Fibroblast of villous mesenchyme (primary cell): Measurements from ENCODE around the gene CCT8. TPM values are rescaled to one million over a fixed set of nuclear protein-coding genes. Genes with fewer than 3 reads are reported as not detected.

Experiments used
- DNase-seq: peaks from one replicate; pipeline ENCODE4 v3.0.0-alpha.2; 2010; ENCODE audit warnings: low read depth
- H3K4me3 ChIP-seq: 2 replicates; pipeline ENCODE4 v1.5.1; 2011; ENCODE audit warnings: low read depth, mild to moderate bottlenecking, low read length
- CTCF ChIP-seq: IDR thresholded peaks from 2 replicates; pipeline ENCODE4 v1.5.1; 2012; ENCODE audit warnings: low read depth, mild to moderate bottlenecking, low read length; ENCODE audit not compliant: insufficient read depth
- total RNA-seq: library from RNA; depleted of rRNA; stranded (reverse); fragments of >200 nt; gene quantifications from 2 replicates; pipeline ENCODE4 v1.2.3, GENCODE V29; 2012

CCT8 gene
- total RNA-seq, 1 donor: 275 TPM

GRCh38 chr21:29056538-29057050 lies 16.9 kb downstream of the CCT8 start:
- DNase-seq: peak; percentile 87
- TF ChIP-seq CTCF: no peak
- H3K4me3 ChIP-seq: no peak overlapping the region

GRCh38 chr21:29056005-29056404 lies 17.4 kb downstream of the CCT8 start:
- TF ChIP-seq CTCF: no peak
- no peak overlapping the region for H3K4me3 ChIP-seq
- DNase-seq: peak; percentile 30

- H3K4me3 ChIP-seq: no peak overlapping the region
- TF ChIP-seq CTCF: no peak
- no peak for DNase-seq
These were observed 18.4 kb downstream of the CCT8 start for GRCh38 chr21:29055080-29055479.

- no peak for TF ChIP-seq CTCF
- no peak overlapping the region for H3K4me3 ChIP-seq
- no peak for DNase-seq
These were observed 19.8 kb downstream of the CCT8 start for GRCh38 chr21:29053656-29054055.

GRCh38 chr21:29053011-29053553 lies 20.4 kb downstream of the CCT8 start:
- no peak for TF ChIP-seq CTCF
- H3K4me3 ChIP-seq: no peak overlapping the region
- DNase-seq: no peak

- TF ChIP-seq CTCF: no peak
- DNase-seq: no peak
- H3K4me3 ChIP-seq: no peak overlapping the region
These were observed 21.2 kb downstream of the CCT8 start for GRCh38 chr21:29052224-29052623.

GRCh38 chr21:29034678-29035077 lies 38.8 kb downstream of the CCT8 start:
- H3K4me3 ChIP-seq: no peak overlapping the region
- peak; percentile 75 for DNase-seq
- TF ChIP-seq CTCF: no peak
